Measurements from ENCODE around the gene LPIN1.

DNA sequence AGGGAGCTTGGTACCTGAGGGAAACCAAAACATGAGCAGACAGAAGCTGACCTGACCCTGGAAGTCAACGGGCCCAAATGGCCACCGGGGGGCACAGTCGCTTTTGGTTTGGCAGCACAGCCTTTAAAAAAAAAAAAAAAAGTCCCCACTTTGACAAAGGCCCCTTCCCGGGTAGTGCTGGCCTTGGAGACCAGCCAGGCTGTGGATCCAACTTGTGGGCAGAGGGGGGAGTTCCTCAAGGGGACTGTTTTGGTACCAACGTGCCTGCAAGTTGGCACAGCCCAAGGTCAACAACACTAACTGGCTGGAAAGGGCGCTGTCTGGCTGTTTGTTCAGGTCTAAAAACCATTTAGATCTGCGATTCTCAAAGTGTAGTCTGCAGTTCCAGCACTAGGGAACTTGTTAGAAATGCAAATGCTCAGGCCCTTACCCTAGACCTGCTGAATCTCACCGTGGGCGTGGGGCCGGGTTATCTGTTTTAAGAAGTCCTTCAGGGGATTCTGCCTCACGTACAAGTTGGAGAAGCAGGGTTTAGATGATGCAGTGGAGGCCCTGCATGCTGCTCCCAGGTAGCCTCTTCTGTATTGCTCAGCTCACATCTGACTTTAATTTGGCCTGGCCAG is 83.0 kb downstream of the LPIN1 start:
- TF ChIP-seq CTCF (IDR thresholded peaks at IDR 0.05) (peak in 3 of 4 experiments; percentile 25 to 42 (median 34)), POLR2A (IDR thresholded peaks at IDR 0.05) (no peak)
